WTC11 (cell line): ENCODE measurements around the gene PHKB. TPM values are rescaled to one million over a fixed set of nuclear protein-coding genes. Genes with fewer than 3 reads are reported as not detected.

Source experiments
- ATAC-seq: fragments of 200-7000 bp; cut with Tn5 transposase; 2 replicates; pipeline ENCODE4 v1.10.0; 2021; ENCODE audit warnings: mild to moderate bottlenecking, moderate library complexity
- CTCF ChIA-PET: fragments of 300-600 bp; sonication (Branson Sonifier 250); formaldehyde crosslinking; loops from one replicate; lab custom pipeline; 2021; ENCODE audit warnings: antibody characterized with exemption; lab: Charles Lee
- POLR2A ChIA-PET: fragments of 350-600 bp; sonication (Branson Sonifier 250); formaldehyde crosslinking; loops from one replicate; lab custom pipeline; 2021; ENCODE audit warnings: antibody characterized with exemption; lab: Charles Lee
- DNase-seq: peaks from one replicate; pipeline ENCODE4 v3.0.0; 2021; ENCODE audit warnings: low spot score
- H3K27ac Mint-ChIP-seq: 2 replicates; pipeline ENCODE4 v1.8.0; 2021; ENCODE audit warnings: mixed read lengths
- H3K27me3 Mint-ChIP-seq: 2 replicates; pipeline ENCODE4 v1.8.0; 2021; ENCODE audit warnings: low read depth, mild to moderate bottlenecking, moderate library complexity, mixed read lengths
- H3K36me3 Mint-ChIP-seq: 2 replicates; pipeline ENCODE4 v1.8.0; 2021; ENCODE audit warnings: mixed read lengths
- H3K4me1 Mint-ChIP-seq: 2 replicates; pipeline ENCODE4 v1.8.0; 2022; ENCODE audit warnings: mixed read lengths
- H3K4me3 Mint-ChIP-seq: 2 replicates; pipeline ENCODE4 v1.8.0; 2021; ENCODE audit warnings: mild to moderate bottlenecking, moderate library complexity, mixed read lengths
- H3K9me3 Mint-ChIP-seq: 2 replicates; pipeline ENCODE4 v1.8.0; 2021; ENCODE audit warnings: mixed read lengths
- CREB1 ChIP-seq: sonication (generic); formaldehyde crosslinking; IDR thresholded peaks from 2 replicates; pipeline ENCODE4 v1.8.0; 2023; ENCODE audit warnings: mild to moderate bottlenecking, missing genetic modification reagents
- CTCF ChIP-seq: fragments of 200-600 bp; IDR thresholded peaks from 2 replicates; pipeline ENCODE4 v1.8.0; 2022; ENCODE audit warnings: antibody characterized with exemption
- ERG ChIP-seq: fragments of 250-450 bp; sonication (Bioruptor Pico); IDR thresholded peaks from 2 replicates; pipeline ENCODE4 v1.8.0; 2021; ENCODE audit warnings: mild to moderate bottlenecking
- ETV6 ChIP-seq: sonication (generic); formaldehyde crosslinking; IDR thresholded peaks from 2 replicates; pipeline ENCODE4 v1.8.1; 2022; ENCODE audit warnings: mild to moderate bottlenecking, missing genetic modification reagents
- JAZF1 ChIP-seq: fragments of 250-450 bp; sonication (Bioruptor Pico); IDR thresholded peaks from 2 replicates; pipeline ENCODE4 v1.9.0; 2021; ENCODE audit warnings: moderate library complexity, mild to moderate bottlenecking, inconsistent platforms
- MYBL2 ChIP-seq: sonication (generic); formaldehyde crosslinking; IDR thresholded peaks from 2 replicates; pipeline ENCODE4 v1.8.1; 2023; ENCODE audit warnings: mild to moderate bottlenecking, moderate library complexity, missing genetic modification reagents
- NR2C2 ChIP-seq: sonication (generic); formaldehyde crosslinking; IDR thresholded peaks from 2 replicates; pipeline ENCODE4 v1.8.0; 2022; ENCODE audit warnings: mild to moderate bottlenecking, missing genetic modification reagents
- RORB ChIP-seq: fragments of 250-450 bp; sonication (Bioruptor Pico); IDR thresholded peaks from 2 replicates; pipeline ENCODE4 v1.9.0; 2021; ENCODE audit warnings: mild to moderate bottlenecking
- SP1 ChIP-seq: sonication (generic); formaldehyde crosslinking; conservative IDR thresholded peaks from 2 replicates; pipeline ENCODE4 v1.8.1; 2022; ENCODE audit warnings: missing genetic modification reagents
- ZMAT4 ChIP-seq: fragments of 250-450 bp; sonication (Bioruptor Pico); IDR thresholded peaks from 2 replicates; pipeline ENCODE4 v1.9.0; 2021; ENCODE audit warnings: mild to moderate bottlenecking
- ZNF396 ChIP-seq: fragments of 250-450 bp; sonication (Bioruptor Pico); IDR thresholded peaks from 2 replicates; pipeline ENCODE4 v1.8.0; 2021; ENCODE audit warnings: mild to moderate bottlenecking, moderate library complexity, borderline replicate concordance
- total RNA-seq: library from RNA; stranded (reverse); gene quantifications from 3 replicates; pipeline ENCODE4 v1.2.3, GENCODE V29; 2021
- TF ChIP-seq, protein P1 (sequence below): sonication (generic); formaldehyde crosslinking; IDR thresholded peaks from 2 replicates; pipeline ENCODE4 v1.8.1; 2023; ENCODE audit warnings: mild to moderate bottlenecking, missing genetic modification reagents
- TF ChIP-seq, protein P2 (sequence below): sonication (generic); formaldehyde crosslinking; IDR thresholded peaks from 2 replicates; pipeline ENCODE4 v1.8.1; 2022; ENCODE audit warnings: low read depth, missing genetic modification reagents, borderline replicate concordance
- TF ChIP-seq, protein P3 (sequence below): sonication (generic); formaldehyde crosslinking; IDR thresholded peaks from 2 replicates; pipeline ENCODE4 v1.8.0; 2023; ENCODE audit warnings: missing genetic modification reagents, mild to moderate bottlenecking, borderline replicate concordance
- TF ChIP-seq, protein P4 (sequence below): sonication (generic); formaldehyde crosslinking; IDR thresholded peaks from 2 replicates; pipeline ENCODE4 v1.8.1; 2022; ENCODE audit warnings: mild to moderate bottlenecking, moderate library complexity, missing genetic modification reagents

PHKB gene
- total RNA-seq, 1 experiment from 2014 or later, result 43.9 TPM

DNA sequence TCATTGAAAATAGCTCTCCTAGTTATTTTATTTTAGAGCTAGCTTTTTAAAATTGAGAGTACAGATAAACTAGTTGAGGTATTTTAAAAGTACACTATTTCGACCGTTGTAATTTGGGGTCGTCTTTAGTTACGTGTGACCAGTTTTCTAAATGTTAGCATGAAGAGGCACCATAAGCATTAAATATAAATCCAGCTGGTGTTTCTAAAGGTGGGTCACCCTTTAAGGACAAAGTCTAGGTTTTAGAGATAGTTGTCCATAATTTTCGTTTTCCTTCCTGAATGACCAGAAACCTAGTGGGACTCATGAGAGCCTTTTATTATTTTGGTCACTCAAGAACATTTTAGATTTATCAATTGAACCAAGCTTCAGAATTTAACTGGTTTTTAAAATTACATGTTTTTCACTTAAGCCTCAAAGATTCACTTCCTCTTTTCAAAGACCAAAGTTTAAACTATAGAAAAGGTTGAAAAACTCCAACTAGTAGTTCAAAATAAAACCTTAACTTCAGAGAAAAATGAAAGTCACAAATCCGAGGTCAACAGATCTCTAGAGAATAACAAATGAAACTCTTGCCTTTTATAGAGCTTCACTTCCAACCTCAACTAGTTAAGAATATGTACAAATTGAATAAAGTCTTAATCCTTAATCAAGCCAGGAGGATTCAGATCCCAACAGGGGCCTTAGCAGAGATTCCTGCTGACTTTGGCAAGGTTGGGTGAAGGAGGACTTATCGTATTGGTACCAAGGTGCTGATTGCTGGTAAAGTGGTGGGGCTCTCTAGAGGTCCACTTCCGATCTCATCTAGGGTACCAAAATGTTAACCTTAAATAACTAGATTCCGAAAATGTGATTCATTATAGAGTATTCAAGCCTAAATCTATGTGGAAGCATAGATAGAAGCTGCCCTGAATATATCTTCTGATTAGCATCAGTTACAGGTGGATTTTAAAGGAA is 32.5 kb downstream of the PHKB start:
- POLR2A ChIA-PET, result no interaction called here
- Mint-ChIP-seq H3K27ac (no peak overlapping the region; the same call in 1 of the 2 replicates), H3K4me3 (no peak overlapping the region), H3K4me1 (peaks cover 21% of the 10 kb centered on the region), H3K36me3 (peaks cover 37% of the 10 kb centered on the region), H3K27me3 (no peaks in the 10 kb centered on the region), H3K9me3 (peaks cover 28% of the 10 kb centered on the region)
- TF ChIP-seq, protein P1, sequence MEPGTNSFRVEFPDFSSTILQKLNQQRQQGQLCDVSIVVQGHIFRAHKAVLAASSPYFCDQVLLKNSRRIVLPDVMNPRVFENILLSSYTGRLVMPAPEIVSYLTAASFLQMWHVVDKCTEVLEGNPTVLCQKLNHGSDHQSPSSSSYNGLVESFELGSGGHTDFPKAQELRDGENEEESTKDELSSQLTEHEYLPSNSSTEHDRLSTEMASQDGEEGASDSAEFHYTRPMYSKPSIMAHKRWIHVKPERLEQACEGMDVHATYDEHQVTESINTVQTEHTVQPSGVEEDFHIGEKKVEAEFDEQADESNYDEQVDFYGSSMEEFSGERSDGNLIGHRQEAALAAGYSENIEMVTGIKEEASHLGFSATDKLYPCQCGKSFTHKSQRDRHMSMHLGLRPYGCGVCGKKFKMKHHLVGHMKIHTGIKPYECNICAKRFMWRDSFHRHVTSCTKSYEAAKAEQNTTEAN (CRISPR knock-in tag), result no peak
- TF ChIP-seq, protein P2, sequence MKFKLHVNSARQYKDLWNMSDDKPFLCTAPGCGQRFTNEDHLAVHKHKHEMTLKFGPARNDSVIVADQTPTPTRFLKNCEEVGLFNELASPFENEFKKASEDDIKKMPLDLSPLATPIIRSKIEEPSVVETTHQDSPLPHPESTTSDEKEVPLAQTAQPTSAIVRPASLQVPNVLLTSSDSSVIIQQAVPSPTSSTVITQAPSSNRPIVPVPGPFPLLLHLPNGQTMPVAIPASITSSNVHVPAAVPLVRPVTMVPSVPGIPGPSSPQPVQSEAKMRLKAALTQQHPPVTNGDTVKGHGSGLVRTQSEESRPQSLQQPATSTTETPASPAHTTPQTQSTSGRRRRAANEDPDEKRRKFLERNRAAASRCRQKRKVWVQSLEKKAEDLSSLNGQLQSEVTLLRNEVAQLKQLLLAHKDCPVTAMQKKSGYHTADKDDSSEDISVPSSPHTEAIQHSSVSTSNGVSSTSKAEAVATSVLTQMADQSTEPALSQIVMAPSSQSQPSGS (CRISPR knock-in tag), result no peak
- TF ChIP-seq ETV6 (CRISPR knock-in tag), result no peak
- no peak for TF ChIP-seq NR2C2 (CRISPR knock-in tag)
- no peak for TF ChIP-seq MYBL2 (CRISPR knock-in tag)
- no peak for TF ChIP-seq JAZF1 (CRISPR knock-in tag)
- TF ChIP-seq, protein P3, sequence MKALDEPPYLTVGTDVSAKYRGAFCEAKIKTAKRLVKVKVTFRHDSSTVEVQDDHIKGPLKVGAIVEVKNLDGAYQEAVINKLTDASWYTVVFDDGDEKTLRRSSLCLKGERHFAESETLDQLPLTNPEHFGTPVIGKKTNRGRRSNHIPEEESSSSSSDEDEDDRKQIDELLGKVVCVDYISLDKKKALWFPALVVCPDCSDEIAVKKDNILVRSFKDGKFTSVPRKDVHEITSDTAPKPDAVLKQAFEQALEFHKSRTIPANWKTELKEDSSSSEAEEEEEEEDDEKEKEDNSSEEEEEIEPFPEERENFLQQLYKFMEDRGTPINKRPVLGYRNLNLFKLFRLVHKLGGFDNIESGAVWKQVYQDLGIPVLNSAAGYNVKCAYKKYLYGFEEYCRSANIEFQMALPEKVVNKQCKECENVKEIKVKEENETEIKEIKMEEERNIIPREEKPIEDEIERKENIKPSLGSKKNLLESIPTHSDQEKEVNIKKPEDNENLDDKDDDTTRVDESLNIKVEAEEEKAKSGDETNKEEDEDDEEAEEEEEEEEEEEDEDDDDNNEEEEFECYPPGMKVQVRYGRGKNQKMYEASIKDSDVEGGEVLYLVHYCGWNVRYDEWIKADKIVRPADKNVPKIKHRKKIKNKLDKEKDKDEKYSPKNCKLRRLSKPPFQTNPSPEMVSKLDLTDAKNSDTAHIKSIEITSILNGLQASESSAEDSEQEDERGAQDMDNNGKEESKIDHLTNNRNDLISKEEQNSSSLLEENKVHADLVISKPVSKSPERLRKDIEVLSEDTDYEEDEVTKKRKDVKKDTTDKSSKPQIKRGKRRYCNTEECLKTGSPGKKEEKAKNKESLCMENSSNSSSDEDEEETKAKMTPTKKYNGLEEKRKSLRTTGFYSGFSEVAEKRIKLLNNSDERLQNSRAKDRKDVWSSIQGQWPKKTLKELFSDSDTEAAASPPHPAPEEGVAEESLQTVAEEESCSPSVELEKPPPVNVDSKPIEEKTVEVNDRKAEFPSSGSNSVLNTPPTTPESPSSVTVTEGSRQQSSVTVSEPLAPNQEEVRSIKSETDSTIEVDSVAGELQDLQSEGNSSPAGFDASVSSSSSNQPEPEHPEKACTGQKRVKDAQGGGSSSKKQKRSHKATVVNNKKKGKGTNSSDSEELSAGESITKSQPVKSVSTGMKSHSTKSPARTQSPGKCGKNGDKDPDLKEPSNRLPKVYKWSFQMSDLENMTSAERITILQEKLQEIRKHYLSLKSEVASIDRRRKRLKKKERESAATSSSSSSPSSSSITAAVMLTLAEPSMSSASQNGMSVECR (CRISPR knock-in tag), result no peak
- no peak for TF ChIP-seq CREB1
- no peak for TF ChIP-seq ZMAT4 (CRISPR knock-in tag)
- no peak for TF ChIP-seq ERG (CRISPR knock-in tag)
- TF ChIP-seq ZNF396, result no peak
- TF ChIP-seq, protein P4, sequence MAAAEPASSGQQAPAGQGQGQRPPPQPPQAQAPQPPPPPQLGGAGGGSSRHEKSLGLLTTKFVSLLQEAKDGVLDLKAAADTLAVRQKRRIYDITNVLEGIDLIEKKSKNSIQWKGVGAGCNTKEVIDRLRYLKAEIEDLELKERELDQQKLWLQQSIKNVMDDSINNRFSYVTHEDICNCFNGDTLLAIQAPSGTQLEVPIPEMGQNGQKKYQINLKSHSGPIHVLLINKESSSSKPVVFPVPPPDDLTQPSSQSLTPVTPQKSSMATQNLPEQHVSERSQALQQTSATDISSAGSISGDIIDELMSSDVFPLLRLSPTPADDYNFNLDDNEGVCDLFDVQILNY (CRISPR knock-in tag), result no peak
- no peak for TF ChIP-seq CTCF
- TF ChIP-seq RORB (CRISPR knock-in tag), result no peak
- TF ChIP-seq SP1 (CRISPR knock-in tag), result no peak
- ATAC-seq (no peak), DNase-seq (no peak)
- CTCF ChIA-PET, result no interaction called here
